HL-60 (cell line): ENCODE measurements around the gene RLN1.

Experiments
- DNase-seq, 2 experiments: peaks; one replicate each; pipeline ENCODE4 v3.0.0-alpha.2; 2010 to 2020; ENCODE audit warnings: low read depth in 1 of 2, low spot score in 1 of 2
- H3K27ac ChIP-seq: fragments of 250-450 bp; sonication (Bioruptor Pico); replicated peaks from 2 replicates; pipeline ENCODE4 v1.5.1; 2020; ENCODE audit warnings: mild to moderate bottlenecking, moderate library complexity
- H3K27me3 ChIP-seq: fragments of 250-450 bp; sonication (Bioruptor Pico); 2 replicates; pipeline ENCODE4 v1.5.1; 2021; ENCODE audit warnings: mild to moderate bottlenecking, moderate library complexity; ENCODE audit not compliant: insufficient read depth, poor library complexity, severe bottlenecking
- H3K4me3 ChIP-seq: replicated peaks from 2 replicates; pipeline ENCODE4 v1.5.1; 2011; ENCODE audit warnings: mild to moderate bottlenecking, control low read depth, low read length; ENCODE audit not compliant: insufficient read depth
- CTCF ChIP-seq: IDR thresholded peaks from one replicate; pipeline ENCODE4 v1.5.1; 2011; ENCODE audit warnings: low read length, control low read depth, inconsistent platforms; ENCODE audit not compliant: insufficient read depth
- GABPA ChIP-seq: IDR thresholded peaks from 2 replicates; pipeline ENCODE4 v1.6.1; 2012; ENCODE audit warnings: low read depth
- POLR2AphosphoS5 ChIP-seq: IDR thresholded peaks from 2 replicates; pipeline ENCODE4 v1.6.1; 2012; ENCODE audit warnings: low read depth
- REST ChIP-seq: IDR thresholded peaks from 2 replicates; pipeline ENCODE4 v1.6.1; 2012; ENCODE audit warnings: low read depth; ENCODE audit not compliant: insufficient replicate concordance
- SPI1 ChIP-seq: IDR thresholded peaks from 2 replicates; pipeline ENCODE4 v1.6.1; 2012; ENCODE audit warnings: low read depth, mild to moderate bottlenecking, borderline replicate concordance

The RLN1 gene

GRCh38 chr9:5355817-5356216, 16.1 kb upstream of the RLN1 start:
- TF ChIP-seq POLR2AphosphoS5 (no peak), REST (no peak), SPI1 (no peak), CTCF (no peak), GABPA (no peak)
- Histone ChIP-seq H3K27me3 (no peaks in the 10 kb centered on the region), H3K27ac (no peak overlapping the region), H3K4me3 (no peak overlapping the region)
- no peak for DNase-seq

GRCh38 chr9:5355226-5355625, 15.6 kb upstream of the RLN1 start:
- Histone ChIP-seq H3K4me3 (no peak overlapping the region), H3K27me3 (no peaks in the 10 kb centered on the region), H3K27ac (no peak overlapping the region)
- no peak for TF ChIP-seq POLR2AphosphoS5
- no peak for TF ChIP-seq GABPA
- TF ChIP-seq REST: no peak
- no peak for TF ChIP-seq CTCF
- TF ChIP-seq SPI1: no peak
- no peak for DNase-seq

- no peak for DNase-seq
- TF ChIP-seq CTCF (no peak), POLR2AphosphoS5 (no peak), GABPA (no peak), SPI1 (no peak), REST (no peak)
- no peak overlapping the region for H3K4me3 ChIP-seq
- H3K27me3 ChIP-seq: no peaks in the 10 kb centered on the region
- no peak overlapping the region for H3K27ac ChIP-seq
Observed at GRCh38 chr9:5354184-5354583, 14.5 kb upstream of the RLN1 start.
